ENCODE data around the gene SAMD4A.

SAMD4A gene

GRCh38 chr14:54839701-54840119, 272.8 kb downstream of the SAMD4A start:
- DNase-seq = no peak

DNA sequence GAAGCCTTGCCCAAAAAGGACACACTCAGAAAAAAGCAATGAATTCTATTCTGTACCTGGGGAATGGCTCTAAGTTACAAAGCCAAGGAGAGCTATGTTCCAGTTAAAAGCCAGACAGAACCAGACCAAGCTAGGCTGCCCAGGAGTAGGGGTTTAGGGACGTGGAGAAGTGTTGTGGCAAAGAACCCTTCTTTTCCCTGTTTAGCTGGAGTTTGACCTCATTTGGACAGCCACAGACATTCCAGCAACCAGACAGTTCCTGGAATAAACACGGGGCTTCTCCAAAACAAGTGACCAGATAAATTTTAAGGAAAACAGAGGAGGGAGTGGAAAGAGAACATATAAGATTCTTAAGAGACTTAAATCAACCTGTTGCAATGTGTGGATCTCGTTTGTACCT, 273.4 kb downstream of the SAMD4A start:
- DNase-seq = no peak

- DNase-seq = no peak
Measured at GRCh38 chr14:54840798-54841197, 273.9 kb downstream of the SAMD4A start.

Measured in GF-D8 (cell line).